Fibroblast of lung (primary cell): ENCODE results near the gene MSI2. TPM values are rescaled to one million over a fixed set of nuclear protein-coding genes. Genes with fewer than 3 reads are reported as not detected.
A peak's percentile ranks its signal among the peaks of the same experiment; 100 is the strongest.

Source experiments
- DNase-seq, 2 donors: peaks; one replicate each; pipeline versions ENCODE4 v3.0.0 to v3.0.0-alpha.2; 2010; ENCODE audit warnings: low read depth in 2 of 2
- H2AFZ ChIP-seq: 2 replicates; pipeline ENCODE4 v1.5.1; 2012; ENCODE audit warnings: low read length, control low read depth, inconsistent platforms
- H3K27ac ChIP-seq: 2 replicates; pipeline ENCODE4 v1.5.1; 2011; ENCODE audit warnings: low read length, control low read depth; ENCODE audit not compliant: insufficient read depth
- H3K27me3 ChIP-seq: 2 replicates; pipeline ENCODE4 v1.5.1; 2011; ENCODE audit warnings: mild to moderate bottlenecking, low read length; ENCODE audit not compliant: control insufficient read depth, insufficient read depth
- H3K36me3 ChIP-seq: 2 replicates; pipeline ENCODE4 v1.5.1; 2011; ENCODE audit warnings: low read length; ENCODE audit not compliant: control insufficient read depth, insufficient read depth
- H3K4me1 ChIP-seq: 2 replicates; pipeline ENCODE4 v1.5.1; 2011; ENCODE audit warnings: low read length; ENCODE audit not compliant: control insufficient read depth, insufficient read depth; ENCODE audit errors: extremely low read depth
- H3K4me2 ChIP-seq: 2 replicates; pipeline ENCODE4 v1.5.1; 2011; ENCODE audit warnings: low read length, control low read depth; ENCODE audit not compliant: insufficient read depth; ENCODE audit errors: extremely low read depth
- H3K4me3 ChIP-seq, 4 experiments: fragments of 200-600 bp in 1 of 4; sonication (generic) in 1 of 4; replicated peaks in 1 of 4; 2 replicates each; pipeline ENCODE4 v1.5.1; 2011 to 2016; ENCODE audit warnings: low read length in 4 of 4, low read depth in 3 of 4, mild to moderate bottlenecking in 3 of 4, control low read depth in 2 of 4, inconsistent platforms in 1 of 4, mixed read lengths in 1 of 4; ENCODE audit not compliant: insufficient read depth in 1 of 4; ENCODE audit errors: control extremely low read depth in 1 of 4
- H3K79me2 ChIP-seq: 2 replicates; pipeline ENCODE4 v1.5.1; 2012; ENCODE audit warnings: mild to moderate bottlenecking, low read length, inconsistent platforms; ENCODE audit not compliant: control insufficient read depth, insufficient read depth
- H3K9ac ChIP-seq: 2 replicates; pipeline ENCODE4 v1.5.1; 2011; ENCODE audit warnings: mild to moderate bottlenecking, low read length, control low read depth; ENCODE audit not compliant: insufficient read depth
- H3K9me3 ChIP-seq: 2 replicates; pipeline ENCODE4 v1.5.1; 2012; ENCODE audit warnings: low read depth, low read length; ENCODE audit not compliant: control insufficient read depth, insufficient read depth
- H4K20me1 ChIP-seq: 2 replicates; pipeline ENCODE4 v1.5.1; 2011; ENCODE audit warnings: low read length; ENCODE audit not compliant: control insufficient read depth, insufficient read depth; ENCODE audit errors: extremely low read depth
- EZH2 ChIP-seq: IDR thresholded peaks from 2 replicates; pipeline ENCODE4 v1.5.1; 2012; ENCODE audit warnings: low read length, control low read depth, mild to moderate bottlenecking; ENCODE audit errors: missing control alignments
- polyA plus RNA-seq, 2 donors: library from polyadenylated mRNA; depleted of rRNA in 1 of 2; stranded (reverse) in 1 of 2; unstranded in 1 of 2; fragments of >200 nt; gene quantifications; 2 replicates each; pipeline ENCODE4 v1.2.1, GENCODE V29; 2011 to 2012; ENCODE audit warnings: missing spikeins in 1 of 2
- total RNA-seq: library from RNA; depleted of rRNA; stranded (reverse); fragments of >200 nt; gene quantifications from 2 replicates; pipeline ENCODE4 v1.2.1, GENCODE V29; 2014
- TF ChIP-seq, protein P1 (sequence below), 2 donors: IDR thresholded peaks in 1 of 2; conservative IDR thresholded peaks in 1 of 2; 1 replicate in 1 of 2; 2 replicates in 1 of 2; pipeline ENCODE4 v1.5.1; 2011 to 2012; ENCODE audit warnings: low read length in 2 of 2, control low read depth in 1 of 2, inconsistent platforms in 1 of 2, low read depth in 1 of 2, mild to moderate bottlenecking in 1 of 2

MSI2 gene
- total and polyA plus RNA-seq, 2 donors (not counting 1 experiment from before 2014, with no cell fraction given), result 6.8 to 14.2 TPM

DNA sequence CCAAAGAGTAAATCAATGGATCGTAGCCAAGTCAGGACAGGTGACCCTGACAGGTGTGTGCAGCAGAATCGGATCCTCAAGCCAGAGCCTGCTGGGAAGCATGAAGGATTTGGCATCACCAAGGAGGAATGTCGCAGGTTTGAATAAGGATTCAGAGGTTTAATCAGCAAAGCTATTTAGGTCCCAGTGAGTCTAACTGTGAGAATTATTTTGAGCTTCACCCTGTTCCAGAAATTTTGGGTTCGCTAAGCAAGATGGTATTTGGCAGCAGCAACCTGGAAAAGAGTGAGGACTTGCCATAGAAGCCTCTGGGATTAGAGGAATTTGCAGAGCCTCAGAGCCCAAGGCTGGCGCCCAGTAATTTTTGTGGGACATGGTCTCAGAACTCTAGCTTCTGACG, 315.7 kb downstream of the MSI2 start:
- Histone ChIP-seq H3K4me3 (no peak overlapping the region), H3K9me3 (no peaks in the 10 kb centered on the region), H2AFZ (no peak overlapping the region), H3K9ac (no peak overlapping the region), H3K4me2 (no peak overlapping the region), H3K36me3 (no peaks in the 10 kb centered on the region), H3K27me3 (no peaks in the 10 kb centered on the region), H3K4me1 (no peaks in the 10 kb centered on the region), H3K27ac (no peak overlapping the region), H4K20me1 (no peaks in the 10 kb centered on the region), H3K79me2 (no peaks in the 10 kb centered on the region)
- DNase-seq, result no peak
- no peak for TF ChIP-seq EZH2
- TF ChIP-seq, protein P1, sequence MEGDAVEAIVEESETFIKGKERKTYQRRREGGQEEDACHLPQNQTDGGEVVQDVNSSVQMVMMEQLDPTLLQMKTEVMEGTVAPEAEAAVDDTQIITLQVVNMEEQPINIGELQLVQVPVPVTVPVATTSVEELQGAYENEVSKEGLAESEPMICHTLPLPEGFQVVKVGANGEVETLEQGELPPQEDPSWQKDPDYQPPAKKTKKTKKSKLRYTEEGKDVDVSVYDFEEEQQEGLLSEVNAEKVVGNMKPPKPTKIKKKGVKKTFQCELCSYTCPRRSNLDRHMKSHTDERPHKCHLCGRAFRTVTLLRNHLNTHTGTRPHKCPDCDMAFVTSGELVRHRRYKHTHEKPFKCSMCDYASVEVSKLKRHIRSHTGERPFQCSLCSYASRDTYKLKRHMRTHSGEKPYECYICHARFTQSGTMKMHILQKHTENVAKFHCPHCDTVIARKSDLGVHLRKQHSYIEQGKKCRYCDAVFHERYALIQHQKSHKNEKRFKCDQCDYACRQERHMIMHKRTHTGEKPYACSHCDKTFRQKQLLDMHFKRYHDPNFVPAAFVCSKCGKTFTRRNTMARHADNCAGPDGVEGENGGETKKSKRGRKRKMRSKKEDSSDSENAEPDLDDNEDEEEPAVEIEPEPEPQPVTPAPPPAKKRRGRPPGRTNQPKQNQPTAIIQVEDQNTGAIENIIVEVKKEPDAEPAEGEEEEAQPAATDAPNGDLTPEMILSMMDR (conservative IDR thresholded peaks at IDR 0.05 in 1 of 2, IDR thresholded peaks at IDR 0.05 in 1 of 2; ENCODE audit: low read depth in 1 of 2, low read length in 2 of 2), result no peak

DNA sequence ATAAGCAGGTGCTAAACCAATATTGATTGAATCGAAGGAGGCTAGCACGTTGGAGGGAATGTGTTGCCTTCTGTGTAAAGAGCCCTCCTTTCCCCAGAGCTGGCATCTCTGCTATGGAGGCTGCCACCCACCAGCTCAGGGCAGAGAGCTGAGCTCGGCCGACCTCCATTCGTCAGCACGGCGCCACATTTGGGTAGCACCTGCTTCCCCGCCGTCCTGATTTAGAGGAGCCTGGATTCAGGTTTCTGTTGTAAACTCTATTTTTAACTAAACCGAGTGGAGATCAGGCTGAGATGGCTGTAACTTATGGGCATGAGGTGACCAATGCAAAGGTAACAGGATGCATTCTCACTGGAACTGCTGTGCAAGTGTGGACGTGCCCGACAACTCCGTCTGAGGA, 316.3 kb downstream of the MSI2 start:
- Histone ChIP-seq H3K36me3 (no peaks in the 10 kb centered on the region), H3K4me1 (no peaks in the 10 kb centered on the region), H3K79me2 (no peaks in the 10 kb centered on the region), H4K20me1 (no peaks in the 10 kb centered on the region), H3K27me3 (no peaks in the 10 kb centered on the region), H3K9me3 (no peaks in the 10 kb centered on the region), H3K4me2 (no peak overlapping the region), H3K4me3 (no peak overlapping the region), H3K9ac (no peak overlapping the region), H2AFZ (no peak overlapping the region), H3K27ac (no peak overlapping the region)
- no peak for TF ChIP-seq EZH2
- TF ChIP-seq, protein P1 (conservative IDR thresholded peaks at IDR 0.05 in 1 of 2, IDR thresholded peaks at IDR 0.05 in 1 of 2; ENCODE audit: low read depth in 1 of 2, low read length in 2 of 2), result no peak
- no peak for DNase-seq

DNA sequence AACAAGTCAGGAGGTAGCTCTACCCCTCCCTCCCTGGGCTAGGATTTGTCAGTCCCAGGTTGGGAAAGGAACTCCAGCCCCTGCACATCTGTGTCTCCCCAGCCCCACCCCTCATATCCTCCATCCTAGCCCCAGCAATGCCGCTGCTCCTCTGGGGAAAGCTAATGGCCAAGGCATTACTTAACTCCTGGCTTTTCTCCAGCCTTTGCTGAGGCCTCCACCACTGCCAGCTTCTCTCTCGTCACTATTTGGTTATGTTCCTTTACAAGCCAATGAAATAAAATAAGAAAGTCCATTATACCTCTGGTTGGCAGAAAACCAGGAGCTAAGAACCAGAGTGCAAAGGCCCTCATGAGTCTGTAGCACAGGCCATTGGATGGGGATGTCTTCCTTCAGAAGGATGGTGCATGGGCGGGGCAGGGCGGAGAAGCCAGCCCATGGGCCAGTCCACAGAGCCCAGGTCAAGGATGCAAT, 317.8 kb downstream of the MSI2 start:
- DNase-seq, result peak; percentile 62 to 79

More for the DNA sequence above, 317.8 kb downstream of the MSI2 start:
- TF ChIP-seq EZH2, result no peak
- TF ChIP-seq, protein P1 (conservative IDR thresholded peaks at IDR 0.05 in 1 of 2, IDR thresholded peaks at IDR 0.05 in 1 of 2; ENCODE audit: low read depth in 1 of 2, low read length in 2 of 2), result no peak
- Histone ChIP-seq H3K9me3 (no peaks in the 10 kb centered on the region), H3K36me3 (no peaks in the 10 kb centered on the region), H3K4me1 (no peaks in the 10 kb centered on the region), H2AFZ (no peak overlapping the region), H3K27ac (no peak overlapping the region), H3K4me2 (no peak overlapping the region), H3K79me2 (no peaks in the 10 kb centered on the region), H3K4me3 (no peak overlapping the region), H3K27me3 (no peaks in the 10 kb centered on the region), H3K9ac (no peak overlapping the region), H4K20me1 (no peaks in the 10 kb centered on the region)
